ENCODE results near the gene ZKSCAN5. TPM values are rescaled to one million over a fixed set of nuclear protein-coding genes. Genes with fewer than 3 reads are reported as not detected.

The ZKSCAN5 gene
- total RNA-seq, result 6.2 TPM
- long read RNA-seq, full-length matches to known transcripts, result 1 of 11 reads
- long read RNA-seq, partial matches to known transcripts, result 2 of 11 reads
- long read RNA-seq, other reads (novel, unspliced or antisense), result 8 of 11 reads

DNA sequence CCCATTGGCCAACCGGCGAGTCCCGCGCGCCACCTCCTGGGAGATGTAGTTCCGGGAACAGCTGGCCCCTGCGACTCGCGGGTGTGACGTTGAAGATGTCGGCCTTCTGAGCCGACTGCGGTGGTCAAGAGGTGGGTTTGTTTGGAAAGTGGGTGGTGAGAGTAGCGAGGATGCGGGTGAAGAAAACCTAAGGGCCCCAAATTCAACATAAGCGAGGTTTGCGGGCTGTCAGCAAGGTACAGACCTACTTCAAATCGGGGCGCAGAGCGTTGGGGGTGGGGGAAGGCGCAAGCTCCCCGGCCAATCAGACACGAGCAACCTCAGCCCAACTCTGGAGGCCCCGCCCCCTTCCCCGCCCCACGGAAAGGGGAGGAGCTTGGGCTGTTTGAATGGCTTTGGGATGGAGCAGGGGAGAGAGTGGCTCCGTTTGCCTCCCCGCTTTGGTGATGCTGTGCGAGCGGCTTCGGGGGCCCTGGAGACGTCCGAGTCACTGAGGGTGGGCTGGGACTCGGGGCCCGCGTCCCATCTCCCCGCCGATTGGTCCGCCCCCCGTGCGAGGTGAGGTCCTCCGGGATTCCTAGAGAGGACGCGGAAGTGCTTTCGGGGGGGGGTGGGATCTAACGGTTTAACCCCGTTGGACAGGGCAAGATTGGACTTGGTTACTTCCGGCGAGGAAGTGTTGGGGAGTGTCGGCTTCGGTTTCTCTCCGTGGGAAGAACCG lies at the start of gene ZKSCAN5:
Gene ZKSCAN5 (plus strand): TSS at position 60 of the 721 bp plus-strand sequence. CDS start 1,383 bp downstream, outside the sequence.
- peak within 1 kb of the TSS; percentile 92 for H3K27ac ChIP-seq
- H3K27me3 ChIP-seq (ENCODE audit: low read depth), result no peaks in the 10 kb centered on the region
- H3K4me1 ChIP-seq, result peaks cover 41% of the 10 kb centered on the region
- intact Hi-C loops (cut with DNase I), result no loop called here
- H3K9me3 ChIP-seq, result no peaks in the 10 kb centered on the region
- H3K36me3 ChIP-seq, result peaks cover 1% of the 10 kb centered on the region
- no peak for TF ChIP-seq CTCF (IDR thresholded peaks at IDR 0.05)
- DNase-seq (peak; percentile 99), ATAC-seq (peak; percentile 96)
- peak within 1 kb of the TSS; percentile 85 for H3K4me3 ChIP-seq

DNA sequence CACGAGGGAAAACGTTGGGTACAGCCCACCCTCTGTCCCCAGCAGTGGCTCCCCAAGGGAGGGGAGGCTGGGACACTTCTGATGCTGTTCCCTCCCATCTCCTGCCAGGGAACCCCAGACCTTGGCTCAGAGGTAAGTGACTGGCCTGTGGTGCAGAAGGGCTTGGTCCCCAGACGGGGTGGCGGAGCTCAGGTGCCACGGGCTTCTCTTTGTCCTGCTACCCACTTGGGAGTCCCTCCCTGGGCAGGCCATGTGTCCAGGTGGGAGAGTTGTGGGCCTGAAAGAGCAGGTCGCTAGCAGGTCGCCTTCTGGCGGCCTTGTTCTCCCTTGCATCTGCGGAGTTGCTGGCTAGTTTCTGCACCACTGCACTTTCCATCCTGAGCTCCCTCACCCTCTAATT lies 48.6 kb upstream of the ZKSCAN5 start:
- peaks cover 99% of the 10 kb centered on the region for H3K36me3 ChIP-seq

GRCh38 chr7:99456288-99456687 lies 48.2 kb upstream of the ZKSCAN5 start:
- ATAC-seq, result no peak

More for the DNA sequence above, 48.6 kb upstream of the ZKSCAN5 start:
- TF ChIP-seq CTCF (IDR thresholded peaks at IDR 0.05), result no peak
- no peaks in the 10 kb centered on the region for H3K9me3 ChIP-seq
- intact Hi-C loops (cut with DNase I), result no loop called here
- H3K4me1 ChIP-seq, result peaks cover 9% of the 10 kb centered on the region
- no peaks in the 10 kb centered on the region for H3K27me3 ChIP-seq (ENCODE audit: low read depth)
- ATAC-seq, result no peak
- no peak overlapping the region for H3K27ac ChIP-seq
- H3K4me3 ChIP-seq, result no peak overlapping the region
- no peak for DNase-seq

GRCh38 chr7:99457050-99457649 lies 47.3 kb upstream of the ZKSCAN5 start:
- intact Hi-C loops (cut with DNase I), result no loop called here
- TF ChIP-seq CTCF (IDR thresholded peaks at IDR 0.05), result no peak
- H3K4me3 ChIP-seq, result no peak overlapping the region
- no peak for ATAC-seq
- H3K27me3 ChIP-seq (ENCODE audit: low read depth), result no peaks in the 10 kb centered on the region
- DNase-seq, result no peak
- peaks cover 11% of the 10 kb centered on the region for H3K4me1 ChIP-seq
- peaks cover 86% of the 10 kb centered on the region for H3K36me3 ChIP-seq
- no peak overlapping the region for H3K27ac ChIP-seq
- H3K9me3 ChIP-seq, result no peaks in the 10 kb centered on the region

More at GRCh38 chr7:99456288-99456687, 48.2 kb upstream of the ZKSCAN5 start:
- TF ChIP-seq CTCF (IDR thresholded peaks at IDR 0.05), result no peak
- DNase-seq, result no peak
- H3K36me3 ChIP-seq, result peaks cover 94% of the 10 kb centered on the region
- H3K4me3 ChIP-seq, result no peak overlapping the region
- no peaks in the 10 kb centered on the region for H3K27me3 ChIP-seq (ENCODE audit: low read depth)
- no peaks in the 10 kb centered on the region for H3K9me3 ChIP-seq
- peaks cover 11% of the 10 kb centered on the region for H3K4me1 ChIP-seq
- intact Hi-C loops (cut with DNase I), result no loop called here
- no peak overlapping the region for H3K27ac ChIP-seq

DNA sequence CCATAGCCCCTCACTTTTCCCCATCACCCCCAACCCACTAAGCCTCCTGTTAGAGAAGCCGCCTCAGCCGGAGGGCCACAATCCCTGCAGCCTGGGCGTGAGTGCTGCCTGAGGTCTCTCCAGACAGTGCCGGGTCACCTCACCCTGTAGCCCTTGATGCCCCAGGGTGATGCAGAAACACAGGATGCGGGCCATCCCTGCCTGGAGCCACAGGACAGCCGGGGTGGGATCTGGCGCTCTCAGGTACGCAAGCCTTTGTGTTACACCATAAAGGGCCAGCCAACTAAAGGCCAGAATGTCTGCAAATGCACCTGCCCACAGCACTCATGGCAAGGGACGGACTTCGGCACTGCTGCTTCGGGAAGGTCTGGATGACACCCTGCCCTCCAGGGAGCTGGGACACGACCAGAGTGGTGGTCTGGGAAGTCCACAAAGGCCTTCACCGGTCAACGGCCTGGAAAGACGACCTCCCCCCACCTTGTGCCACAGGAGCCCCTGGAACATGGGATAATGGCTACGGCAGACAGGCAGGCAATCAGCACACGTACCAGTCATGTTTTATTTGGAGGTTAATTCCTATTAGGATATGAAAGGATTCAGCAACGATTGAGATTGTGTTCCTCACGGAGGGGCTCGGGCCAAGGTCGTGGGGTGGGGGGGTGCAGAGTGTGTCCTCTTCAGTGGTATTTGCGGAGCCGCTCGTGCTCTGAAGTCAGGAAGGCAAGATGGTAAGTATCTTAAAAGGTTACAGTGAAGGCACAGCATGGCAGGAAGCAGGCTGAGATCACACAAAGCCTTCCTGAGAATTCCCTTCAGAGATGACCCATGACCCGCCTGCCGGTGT lies 46.6 kb upstream of the ZKSCAN5 start:
- Histone ChIP-seq H3K27me3 (ENCODE audit: low read depth) (no peaks in the 10 kb centered on the region), H3K36me3 (peaks cover 79% of the 10 kb centered on the region), H3K9me3 (no peaks in the 10 kb centered on the region), H3K4me1 (peaks cover 11% of the 10 kb centered on the region), H3K4me3 (no peak overlapping the region), H3K27ac (no peak overlapping the region)
- no peak for TF ChIP-seq CTCF (IDR thresholded peaks at IDR 0.05)
- intact Hi-C loops (cut with DNase I), result no loop called here
- no peak for ATAC-seq
- no peak for DNase-seq

Data from lower lobe of right lung (tissue), 2 donors.